ENCODE results near the gene GALNS. TPM values are rescaled to one million over a fixed set of nuclear protein-coding genes. Genes with fewer than 3 reads are reported as not detected.

GALNS gene
- total and polyA plus RNA-seq, 2 of the 13 experiments (the other 11 are each of a cell fraction or from before 2014, with no cell fraction given), result 9.2 to 9.8 TPM

DNA sequence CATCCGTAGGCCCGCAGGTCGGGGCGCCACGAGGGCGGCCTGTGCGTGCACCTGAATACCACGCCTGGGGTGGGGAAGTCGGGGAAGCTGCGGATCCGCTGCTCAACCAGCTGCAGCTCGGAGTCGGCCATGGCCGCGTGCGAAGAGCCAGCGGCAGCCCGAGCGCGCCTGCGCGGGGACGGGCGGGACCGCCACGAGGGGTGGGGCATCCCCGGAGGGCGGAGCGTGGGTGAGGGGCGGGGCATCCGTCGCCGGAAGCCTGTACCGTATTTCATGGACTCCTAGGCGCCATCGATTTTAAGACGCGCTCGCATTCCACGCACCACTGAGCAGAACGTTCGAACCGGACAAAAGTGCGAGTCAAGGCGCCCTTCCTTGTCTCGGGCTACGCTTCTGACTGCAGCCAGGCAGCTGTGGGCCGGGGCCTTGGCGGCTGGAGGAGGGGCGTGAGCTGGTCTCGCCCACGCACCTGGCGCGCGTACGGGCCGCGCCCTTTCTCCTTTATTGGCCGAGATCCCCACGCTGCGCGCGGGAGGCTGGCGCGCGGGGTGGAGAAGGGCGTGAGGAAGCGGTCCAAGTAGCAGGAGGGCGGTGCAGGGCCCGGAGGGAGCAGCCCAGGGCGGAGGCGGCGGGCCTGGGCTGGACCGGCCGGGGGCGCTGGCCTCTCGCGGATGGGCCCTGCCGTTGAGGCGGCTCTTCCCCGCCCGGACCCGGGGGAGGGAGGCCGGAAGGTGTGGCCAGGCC is 44.8 kb downstream of the GALNS start, which contains the start of gene APRT (continued):
- TF ChIP-seq, protein P1, sequence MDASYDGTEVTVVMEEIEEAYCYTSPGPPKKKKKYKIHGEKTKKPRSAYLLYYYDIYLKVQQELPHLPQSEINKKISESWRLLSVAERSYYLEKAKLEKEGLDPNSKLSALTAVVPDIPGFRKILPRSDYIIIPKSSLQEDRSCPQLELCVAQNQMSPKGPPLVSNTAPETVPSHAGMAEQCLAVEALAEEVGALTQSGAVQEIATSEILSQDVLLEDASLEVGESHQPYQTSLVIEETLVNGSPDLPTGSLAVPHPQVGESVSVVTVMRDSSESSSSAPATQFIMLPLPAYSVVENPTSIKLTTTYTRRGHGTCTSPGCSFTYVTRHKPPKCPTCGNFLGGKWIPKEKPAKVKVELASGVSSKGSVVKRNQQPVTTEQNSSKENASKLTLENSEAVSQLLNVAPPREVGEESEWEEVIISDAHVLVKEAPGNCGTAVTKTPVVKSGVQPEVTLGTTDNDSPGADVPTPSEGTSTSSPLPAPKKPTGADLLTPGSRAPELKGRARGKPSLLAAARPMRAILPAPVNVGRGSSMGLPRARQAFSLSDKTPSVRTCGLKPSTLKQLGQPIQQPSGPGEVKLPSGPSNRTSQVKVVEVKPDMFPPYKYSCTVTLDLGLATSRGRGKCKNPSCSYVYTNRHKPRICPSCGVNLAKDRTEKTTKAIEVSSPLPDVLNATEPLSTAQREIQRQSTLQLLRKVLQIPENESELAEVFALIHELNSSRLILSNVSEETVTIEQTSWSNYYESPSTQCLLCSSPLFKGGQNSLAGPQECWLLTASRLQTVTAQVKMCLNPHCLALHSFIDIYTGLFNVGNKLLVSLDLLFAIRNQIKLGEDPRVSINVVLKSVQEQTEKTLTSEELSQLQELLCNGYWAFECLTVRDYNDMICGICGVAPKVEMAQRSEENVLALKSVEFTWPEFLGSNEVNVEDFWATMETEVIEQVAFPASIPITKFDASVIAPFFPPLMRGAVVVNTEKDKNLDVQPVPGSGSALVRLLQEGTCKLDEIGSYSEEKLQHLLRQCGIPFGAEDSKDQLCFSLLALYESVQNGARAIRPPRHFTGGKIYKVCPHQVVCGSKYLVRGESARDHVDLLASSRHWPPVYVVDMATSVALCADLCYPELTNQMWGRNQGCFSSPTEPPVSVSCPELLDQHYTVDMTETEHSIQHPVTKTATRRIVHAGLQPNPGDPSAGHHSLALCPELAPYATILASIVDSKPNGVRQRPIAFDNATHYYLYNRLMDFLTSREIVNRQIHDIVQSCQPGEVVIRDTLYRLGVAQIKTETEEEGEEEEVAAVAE (CRISPR knock-in tag; IDR thresholded peaks at IDR 0.05; ENCODE audit: borderline replicate concordance), result peak; percentile 5; the same call in 1 of the 2 replicates
- peak; percentile 35 to 57; a peak in 2 of 4 replicates for TF ChIP-seq KLF16 (CRISPR knock-in tag; IDR thresholded peaks at IDR 0.05)
- TF ChIP-seq, protein P2, sequence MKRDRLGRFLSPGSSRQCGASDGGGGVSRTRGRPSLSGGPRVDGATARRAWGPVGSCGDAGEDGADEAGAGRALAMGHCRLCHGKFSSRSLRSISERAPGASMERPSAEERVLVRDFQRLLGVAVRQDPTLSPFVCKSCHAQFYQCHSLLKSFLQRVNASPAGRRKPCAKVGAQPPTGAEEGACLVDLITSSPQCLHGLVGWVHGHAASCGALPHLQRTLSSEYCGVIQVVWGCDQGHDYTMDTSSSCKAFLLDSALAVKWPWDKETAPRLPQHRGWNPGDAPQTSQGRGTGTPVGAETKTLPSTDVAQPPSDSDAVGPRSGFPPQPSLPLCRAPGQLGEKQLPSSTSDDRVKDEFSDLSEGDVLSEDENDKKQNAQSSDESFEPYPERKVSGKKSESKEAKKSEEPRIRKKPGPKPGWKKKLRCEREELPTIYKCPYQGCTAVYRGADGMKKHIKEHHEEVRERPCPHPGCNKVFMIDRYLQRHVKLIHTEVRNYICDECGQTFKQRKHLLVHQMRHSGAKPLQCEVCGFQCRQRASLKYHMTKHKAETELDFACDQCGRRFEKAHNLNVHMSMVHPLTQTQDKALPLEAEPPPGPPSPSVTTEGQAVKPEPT (CRISPR knock-in tag; IDR thresholded peaks at IDR 0.05; ENCODE audit: low read depth), result peak; percentile 80
- TF ChIP-seq TRIM24 (CRISPR knock-in tag; IDR thresholded peaks at IDR 0.05), result no peak
- TF ChIP-seq ARNT (IDR thresholded peaks at IDR 0.05), result no peak
- TF ChIP-seq SETDB1 (CRISPR knock-in tag; IDR thresholded peaks at IDR 0.05; ENCODE audit: borderline replicate concordance), result no peak
- TF ChIP-seq, protein P3, sequence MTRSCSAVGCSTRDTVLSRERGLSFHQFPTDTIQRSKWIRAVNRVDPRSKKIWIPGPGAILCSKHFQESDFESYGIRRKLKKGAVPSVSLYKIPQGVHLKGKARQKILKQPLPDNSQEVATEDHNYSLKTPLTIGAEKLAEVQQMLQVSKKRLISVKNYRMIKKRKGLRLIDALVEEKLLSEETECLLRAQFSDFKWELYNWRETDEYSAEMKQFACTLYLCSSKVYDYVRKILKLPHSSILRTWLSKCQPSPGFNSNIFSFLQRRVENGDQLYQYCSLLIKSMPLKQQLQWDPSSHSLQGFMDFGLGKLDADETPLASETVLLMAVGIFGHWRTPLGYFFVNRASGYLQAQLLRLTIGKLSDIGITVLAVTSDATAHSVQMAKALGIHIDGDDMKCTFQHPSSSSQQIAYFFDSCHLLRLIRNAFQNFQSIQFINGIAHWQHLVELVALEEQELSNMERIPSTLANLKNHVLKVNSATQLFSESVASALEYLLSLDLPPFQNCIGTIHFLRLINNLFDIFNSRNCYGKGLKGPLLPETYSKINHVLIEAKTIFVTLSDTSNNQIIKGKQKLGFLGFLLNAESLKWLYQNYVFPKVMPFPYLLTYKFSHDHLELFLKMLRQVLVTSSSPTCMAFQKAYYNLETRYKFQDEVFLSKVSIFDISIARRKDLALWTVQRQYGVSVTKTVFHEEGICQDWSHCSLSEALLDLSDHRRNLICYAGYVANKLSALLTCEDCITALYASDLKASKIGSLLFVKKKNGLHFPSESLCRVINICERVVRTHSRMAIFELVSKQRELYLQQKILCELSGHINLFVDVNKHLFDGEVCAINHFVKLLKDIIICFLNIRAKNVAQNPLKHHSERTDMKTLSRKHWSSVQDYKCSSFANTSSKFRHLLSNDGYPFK (CRISPR knock-in tag; IDR thresholded peaks at IDR 0.05; ENCODE audit: borderline replicate concordance), result peak; percentile 4; the same call in 1 of the 2 replicates
- no peak for TF ChIP-seq ZNF572 (CRISPR knock-in tag; IDR thresholded peaks at IDR 0.05)
- peak; percentile 79 for TF ChIP-seq ONECUT2 (CRISPR knock-in tag; IDR thresholded peaks at IDR 0.05)
- TF ChIP-seq, protein P4, sequence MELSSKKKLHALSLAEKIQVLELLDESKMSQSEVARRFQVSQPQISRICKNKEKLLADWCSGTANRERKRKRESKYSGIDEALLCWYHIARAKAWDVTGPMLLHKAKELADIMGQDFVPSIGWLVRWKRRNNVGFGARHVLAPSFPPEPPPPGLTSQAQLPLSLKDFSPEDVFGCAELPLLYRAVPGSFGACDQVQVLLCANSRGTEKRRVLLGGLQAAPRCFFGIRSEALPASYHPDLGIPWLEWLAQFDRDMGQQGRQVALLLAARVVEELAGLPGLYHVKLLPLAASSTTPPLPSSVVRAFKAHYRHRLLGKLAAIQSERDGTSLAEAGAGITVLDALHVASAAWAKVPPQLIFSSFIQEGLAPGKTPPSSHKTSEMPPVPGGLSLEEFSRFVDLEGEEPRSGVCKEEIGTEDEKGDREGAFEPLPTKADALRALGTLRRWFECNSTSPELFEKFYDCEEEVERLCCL (CRISPR knock-in tag; IDR thresholded peaks at IDR 0.05; ENCODE audit: borderline replicate concordance), result peak; percentile 25; the same call in 1 of the 2 replicates
- TF ChIP-seq ZNF180 (CRISPR knock-in tag; IDR thresholded peaks at IDR 0.05; ENCODE audit: borderline replicate concordance, low read depth), result no peak
- TF ChIP-seq, protein P5, sequence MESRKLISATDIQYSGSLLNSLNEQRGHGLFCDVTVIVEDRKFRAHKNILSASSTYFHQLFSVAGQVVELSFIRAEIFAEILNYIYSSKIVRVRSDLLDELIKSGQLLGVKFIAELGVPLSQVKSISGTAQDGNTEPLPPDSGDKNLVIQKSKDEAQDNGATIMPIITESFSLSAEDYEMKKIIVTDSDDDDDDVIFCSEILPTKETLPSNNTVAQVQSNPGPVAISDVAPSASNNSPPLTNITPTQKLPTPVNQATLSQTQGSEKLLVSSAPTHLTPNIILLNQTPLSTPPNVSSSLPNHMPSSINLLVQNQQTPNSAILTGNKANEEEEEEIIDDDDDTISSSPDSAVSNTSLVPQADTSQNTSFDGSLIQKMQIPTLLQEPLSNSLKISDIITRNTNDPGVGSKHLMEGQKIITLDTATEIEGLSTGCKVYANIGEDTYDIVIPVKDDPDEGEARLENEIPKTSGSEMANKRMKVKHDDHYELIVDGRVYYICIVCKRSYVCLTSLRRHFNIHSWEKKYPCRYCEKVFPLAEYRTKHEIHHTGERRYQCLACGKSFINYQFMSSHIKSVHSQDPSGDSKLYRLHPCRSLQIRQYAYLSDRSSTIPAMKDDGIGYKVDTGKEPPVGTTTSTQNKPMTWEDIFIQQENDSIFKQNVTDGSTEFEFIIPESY (CRISPR knock-in tag; IDR thresholded peaks at IDR 0.05), result peak; percentile 3; the same call in 1 of the 2 replicates
- peak; percentile 27; the same call in 1 of the 2 replicates for TF ChIP-seq RXRA (CRISPR knock-in tag; IDR thresholded peaks at IDR 0.05)
- no peak for TF ChIP-seq SOX13 (IDR thresholded peaks at IDR 0.05)
- peak in 1 of 2 experiments; percentile 28; a peak in 1 of 4 replicates for TF ChIP-seq SOX13 (CRISPR knock-in tag; conservative IDR thresholded peaks at IDR 0.05 in 1 of 2, IDR thresholded peaks at IDR 0.05 in 1 of 2)
